ENCODE results near the gene STK38. TPM values are rescaled to one million over a fixed set of nuclear protein-coding genes. Genes with fewer than 3 reads are reported as not detected.

Gene STK38
- total and polyA plus RNA-seq, 2 of the 13 experiments (the other 11 are each of a cell fraction or from before 2014, with no cell fraction given) = 10.3 to 20.7 TPM

- no peaks in the 10 kb centered on the region for H3K9me3 ChIP-seq (ENCODE audit: low read length)
- H4K20me1 ChIP-seq (ENCODE audit: insufficient read depth, low read length) = no peaks in the 10 kb centered on the region
- TF ChIP-seq CERS6 (CRISPR knock-in tag; IDR thresholded peaks at IDR 0.05) (no peak), LCORL (IDR thresholded peaks at IDR 0.05) (no peak), LCORL (CRISPR knock-in tag; IDR thresholded peaks at IDR 0.05) (no peak), TCF7L2 (IDR thresholded peaks at IDR 0.05; ENCODE audit: low read depth, low read length) (no peak), DDIT3 (CRISPR knock-in tag; IDR thresholded peaks at IDR 0.05) (no peak), BATF2 (CRISPR knock-in tag; IDR thresholded peaks at IDR 0.05) (no peak)
- H3K4me1 ChIP-seq (ENCODE audit: insufficient read depth, low read length) = peaks cover 71% of the 10 kb centered on the region
- H3K36me3 ChIP-seq (replicated peaks in 1 of 2; ENCODE audit: control insufficient read depth in 1 of 2, insufficient read depth in 2 of 2, low read length in 2 of 2) = no peaks in the 10 kb centered on the region
- 91% methylated on average over 2 of the region's 2 CpGs for WGBS (ENCODE audit: low lambda C conversion rate)
- no peaks in the 10 kb centered on the region for H3K27me3 ChIP-seq (ENCODE audit: control insufficient read depth in 1 of 2, insufficient read depth in 2 of 2, low read length in 2 of 2)
- intact Hi-C loops (cut with micrococcal nuclease; ENCODE audit: unreplicated experiment) (no loop called here), in situ Hi-C loops (cut with HindIII; ENCODE audit: extremely low pct_ligation_motif_present, low pct_unique_long_range_greater_than_20kb) (no loop called here)
- no peak for DNase-seq (ENCODE audit: low spot score)
- H3K4me2 ChIP-seq (ENCODE audit: low read depth, low read length) = no peak overlapping the region
- no peaks in the 10 kb centered on the region for H3K79me2 ChIP-seq (ENCODE audit: insufficient read depth, low read length)
- POLR2A ChIA-PET = no interaction called here
- H3K9ac ChIP-seq (ENCODE audit: insufficient read depth, low read depth, low read length) = no peak overlapping the region
- no peak for ATAC-seq
- no peak for FAIRE-seq
- BruUV-seq (replicated peaks) = no TSS peak
- CTCF ChIA-PET (ENCODE audit: low intra/inter-chr PET ratio, low total read pairs) = no interaction called here
- H3K4me3 ChIP-seq (replicated peaks in 1 of 3; ENCODE audit: insufficient read depth in 1 of 3, low read depth in 2 of 3, low read length in 3 of 3) = no peak overlapping the region
- no peak overlapping the region for H2AFZ ChIP-seq (ENCODE audit: low read length)
- H3K27ac ChIP-seq (ENCODE audit: extremely low read length, insufficient read depth, low read length) = no peak overlapping the region
These were observed 23.0 kb upstream of the STK38 start for GRCh38 chr6:36570264-36570663.

- in situ Hi-C loops (cut with HindIII; ENCODE audit: extremely low pct_ligation_motif_present, low pct_unique_long_range_greater_than_20kb) = no loop called here
- TF ChIP-seq RAD21 (CRISPR knock-in tag; IDR thresholded peaks at IDR 0.05) = no peak
- peak; percentile 61 for TF ChIP-seq KAT8 (CRISPR knock-in tag; IDR thresholded peaks at IDR 0.05)
- TF ChIP-seq FOSL2 (CRISPR knock-in tag; IDR thresholded peaks at IDR 0.05) = peak; percentile 72
- TF ChIP-seq ZNF704 (CRISPR knock-in tag; IDR thresholded peaks at IDR 0.05; ENCODE audit: borderline replicate concordance) = no peak
- no peak for TF ChIP-seq SNAPC5 (CRISPR knock-in tag; IDR thresholded peaks at IDR 0.05; ENCODE audit: borderline replicate concordance)
- no peak for TF ChIP-seq RFX5 (IDR thresholded peaks at IDR 0.05; ENCODE audit: low read depth, low read length)
- TF ChIP-seq RNF219 (CRISPR knock-in tag; IDR thresholded peaks at IDR 0.05) = no peak
These were observed 19.2 kb upstream of the STK38 start for GRCh38 chr6:36566418-36566905.

More at GRCh38 chr6:36566418-36566905, 19.2 kb upstream of the STK38 start:
- no TSS peak for BruUV-seq (replicated peaks)
- intact Hi-C loops (cut with micrococcal nuclease; ENCODE audit: unreplicated experiment) = no loop called here
- Histone ChIP-seq H3K9ac (ENCODE audit: insufficient read depth, low read depth, low read length) (no peak overlapping the region), H4K20me1 (ENCODE audit: insufficient read depth, low read length) (no peaks in the 10 kb centered on the region), H3K27me3 (ENCODE audit: control insufficient read depth in 1 of 2, insufficient read depth in 2 of 2, low read length in 2 of 2) (no peaks in the 10 kb centered on the region; a peak in 1 of 5 replicates), H3K4me3 (replicated peaks in 1 of 3; ENCODE audit: insufficient read depth in 1 of 3, low read depth in 2 of 3, low read length in 3 of 3) (peak overlapping the region in 2 of 3 experiments; percentile 55 to 70; a peak in 3 of 6 replicates), H3K36me3 (replicated peaks in 1 of 2; ENCODE audit: control insufficient read depth in 1 of 2, insufficient read depth in 2 of 2, low read length in 2 of 2) (no peaks in the 10 kb centered on the region), H3K4me2 (ENCODE audit: low read depth, low read length) (peak overlapping the region; percentile 95), H3K9me3 (ENCODE audit: low read length) (no peaks in the 10 kb centered on the region), H3K4me1 (ENCODE audit: insufficient read depth, low read length) (peaks cover 75% of the 10 kb centered on the region), H2AFZ (ENCODE audit: low read length) (no peak overlapping the region), H3K79me2 (ENCODE audit: insufficient read depth, low read length) (no peaks in the 10 kb centered on the region), H3K27ac (ENCODE audit: extremely low read length, insufficient read depth, low read length) (peak overlapping the region; percentile 91)
- DNase-seq (ENCODE audit: low spot score) (peak; percentile 99), FAIRE-seq (peak; percentile 86), ATAC-seq (peak; percentile 89)
- WGBS (ENCODE audit: low lambda C conversion rate) = 6% methylated on average over 8 of the region's 8 CpGs
- POLR2A ChIA-PET = interaction anchor here (1.6 to 3.2 kb wide), 3 partner anchors 27 to 143 kb away, joined by 7 to 13 read pairs (median 11); partner anchors contain the start of gene SRSF3
- CTCF ChIA-PET (ENCODE audit: low intra/inter-chr PET ratio, low total read pairs) = no interaction called here
